PFSK-1 (cell line): ENCODE measurements around the gene USP7.

Experiments
- POLR2AphosphoS5 ChIP-seq: IDR thresholded peaks from 2 replicates; pipeline ENCODE4 v1.6.1; 2012; ENCODE audit warnings: low read depth, mild to moderate bottlenecking, control low read depth, low read length, moderate library complexity
- SIN3A ChIP-seq: IDR thresholded peaks from 2 replicates; pipeline ENCODE4 v1.6.1; 2012; ENCODE audit warnings: mild to moderate bottlenecking, low read length, moderate library complexity, borderline replicate concordance; ENCODE audit not compliant: insufficient read depth
- TAF1 ChIP-seq: IDR thresholded peaks from 2 replicates; pipeline ENCODE4 v1.6.1; 2012; ENCODE audit warnings: low read length, control low read depth, borderline replicate concordance; ENCODE audit not compliant: insufficient read depth

GRCh38 chr16:9004183-9004582 lies 40.5 kb upstream of the USP7 start:
- TF ChIP-seq POLR2AphosphoS5 (no peak), TAF1 (no peak), SIN3A (no peak)
